GM19239 (cell line): ENCODE results near the gene CCDC106.

ENCODE experiments used
- DNase-seq: peaks from one replicate; pipeline ENCODE4 v3.0.0; 2011; ENCODE audit warnings: low spot score; ENCODE audit not compliant: insufficient read length
- FAIRE-seq: peaks from 2 replicates; lab custom pipeline; 2011; peaks lifted over from hg19 to GRCh38; lab: Jason Lieb, UNC

The CCDC106 gene

DNA sequence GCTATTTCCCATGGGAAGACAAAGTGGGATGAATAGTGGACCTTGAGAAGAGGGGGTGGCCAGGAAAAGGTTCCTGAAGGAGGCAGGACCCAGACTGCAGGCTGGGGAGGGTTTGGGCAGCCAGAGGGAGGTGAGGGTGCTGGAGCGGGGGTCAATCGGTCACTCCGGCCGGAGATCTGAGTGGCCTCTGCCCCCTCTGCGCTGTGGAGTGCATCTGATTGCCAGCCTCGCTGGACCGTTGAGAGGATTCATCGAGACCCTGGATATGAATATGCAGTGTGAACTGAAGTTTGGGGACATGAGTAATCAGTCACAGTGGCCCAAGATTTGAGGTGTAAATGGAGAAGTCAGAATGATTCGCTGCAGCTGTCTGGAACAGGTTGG, 12.7 kb upstream of the CCDC106 start:
- no peak for FAIRE-seq
- no peak for DNase-seq

GRCh38 chr19:55635856-55636440, 12.1 kb upstream of the CCDC106 start:
- no peak for DNase-seq
- no peak for FAIRE-seq

- FAIRE-seq = no peak
- DNase-seq = no peak
These were observed 11.3 kb upstream of the CCDC106 start for GRCh38 chr19:55636723-55637122.

GRCh38 chr19:55637534-55637933, 10.5 kb upstream of the CCDC106 start:
- DNase-seq (no peak), FAIRE-seq (no peak)

DNA sequence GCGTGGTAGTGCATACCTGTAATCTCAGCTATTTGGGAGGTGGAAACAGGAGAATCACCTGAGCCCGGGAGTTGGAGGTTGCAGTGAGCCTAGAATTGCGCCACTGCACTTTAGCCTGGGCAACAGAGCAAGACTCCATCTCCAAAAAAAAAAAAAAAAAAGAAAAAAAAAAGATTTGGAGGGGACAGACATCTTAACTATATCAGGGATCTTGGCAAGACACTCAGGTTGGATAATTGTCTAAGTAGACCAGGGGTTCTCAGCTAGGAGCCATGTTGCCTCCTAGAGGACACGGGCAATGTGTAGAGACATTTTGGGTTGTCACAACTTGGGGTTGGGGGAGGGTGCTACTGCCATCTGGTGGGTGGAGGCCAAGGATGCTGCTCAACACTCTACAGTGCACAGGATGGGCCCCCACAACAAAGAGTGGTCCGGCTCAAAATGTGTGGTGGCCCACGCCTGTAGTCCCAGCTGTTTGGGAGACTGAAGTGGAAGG, 9.1 kb upstream of the CCDC106 start:
- DNase-seq = no peak
- peak; percentile 74 for FAIRE-seq

DNA sequence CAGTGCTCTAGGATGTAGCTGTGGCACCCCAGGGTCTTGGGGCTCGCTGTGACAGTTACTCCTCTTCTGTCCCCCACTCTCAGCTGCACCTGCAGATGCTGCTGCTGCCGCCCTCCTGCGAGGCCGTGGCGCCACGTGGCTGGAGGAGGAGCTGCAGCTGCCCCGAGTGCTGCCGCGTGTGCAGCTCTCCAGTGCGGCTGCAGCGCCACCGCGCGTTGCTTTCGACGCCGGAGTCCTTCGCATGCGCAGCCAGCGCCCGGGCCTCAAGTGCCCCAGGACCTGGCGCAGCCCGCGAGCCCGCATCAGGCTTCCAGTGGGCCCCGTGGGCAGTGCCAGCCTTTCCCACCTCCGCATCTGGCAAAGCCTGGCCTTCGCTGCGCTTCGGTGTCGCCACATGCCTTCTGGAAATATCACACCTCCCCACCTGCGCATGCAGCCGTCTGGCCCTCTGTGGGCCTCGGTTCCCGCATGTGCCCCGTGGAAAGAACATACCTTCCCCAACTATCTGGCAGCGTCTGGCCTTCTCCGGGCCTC, 7.9 kb upstream of the CCDC106 start:
- DNase-seq (no peak), FAIRE-seq (peak; percentile 28)

- FAIRE-seq = peak; percentile 77
- no peak for DNase-seq
These were observed 7.2 kb upstream of the CCDC106 start, which contains the start of gene ZNF580 for GRCh38 chr19:55640577-55641425. TSS of gene ZNF580 (plus strand) at chr19:55641002. CDS start at chr19:55642509, 1,507 bp downstream.

DNA sequence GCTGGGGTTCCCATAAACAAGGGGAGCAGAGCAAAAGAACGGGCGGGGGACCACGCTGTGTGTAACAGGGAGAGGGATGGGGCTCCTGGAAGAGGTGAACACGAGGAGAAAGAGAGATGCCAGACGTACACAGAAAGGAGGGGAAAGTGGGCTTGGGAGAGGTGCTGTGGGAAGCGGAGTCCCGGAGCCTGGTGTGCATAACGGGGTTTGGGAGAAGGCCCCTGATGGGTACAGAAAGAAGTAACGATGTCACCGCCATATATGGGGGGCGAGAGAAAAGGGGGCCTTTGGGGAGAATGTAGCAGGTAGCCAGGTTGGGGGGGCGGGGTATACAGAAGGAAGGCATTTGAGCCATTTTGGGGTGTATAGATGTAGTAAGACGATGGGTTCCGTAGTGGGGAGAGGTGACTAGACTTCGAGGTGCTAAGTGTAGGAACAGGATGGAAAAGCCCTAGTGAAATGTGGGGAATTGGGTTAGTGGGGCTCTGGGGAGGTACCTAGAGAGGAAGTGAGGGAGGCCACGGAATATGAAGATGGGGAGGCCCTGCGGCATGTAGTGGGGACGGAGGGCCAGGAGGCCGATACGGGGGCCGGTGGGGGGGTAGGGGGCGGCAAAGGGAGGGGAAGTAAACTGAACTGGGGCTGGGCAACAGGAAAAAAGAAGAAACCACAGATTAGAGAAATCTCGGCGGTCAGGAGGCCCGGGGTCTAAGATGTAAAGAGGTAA, 6.4 kb upstream of the CCDC106 start:
- no peak for DNase-seq
- peak; percentile 39 for FAIRE-seq

DNA sequence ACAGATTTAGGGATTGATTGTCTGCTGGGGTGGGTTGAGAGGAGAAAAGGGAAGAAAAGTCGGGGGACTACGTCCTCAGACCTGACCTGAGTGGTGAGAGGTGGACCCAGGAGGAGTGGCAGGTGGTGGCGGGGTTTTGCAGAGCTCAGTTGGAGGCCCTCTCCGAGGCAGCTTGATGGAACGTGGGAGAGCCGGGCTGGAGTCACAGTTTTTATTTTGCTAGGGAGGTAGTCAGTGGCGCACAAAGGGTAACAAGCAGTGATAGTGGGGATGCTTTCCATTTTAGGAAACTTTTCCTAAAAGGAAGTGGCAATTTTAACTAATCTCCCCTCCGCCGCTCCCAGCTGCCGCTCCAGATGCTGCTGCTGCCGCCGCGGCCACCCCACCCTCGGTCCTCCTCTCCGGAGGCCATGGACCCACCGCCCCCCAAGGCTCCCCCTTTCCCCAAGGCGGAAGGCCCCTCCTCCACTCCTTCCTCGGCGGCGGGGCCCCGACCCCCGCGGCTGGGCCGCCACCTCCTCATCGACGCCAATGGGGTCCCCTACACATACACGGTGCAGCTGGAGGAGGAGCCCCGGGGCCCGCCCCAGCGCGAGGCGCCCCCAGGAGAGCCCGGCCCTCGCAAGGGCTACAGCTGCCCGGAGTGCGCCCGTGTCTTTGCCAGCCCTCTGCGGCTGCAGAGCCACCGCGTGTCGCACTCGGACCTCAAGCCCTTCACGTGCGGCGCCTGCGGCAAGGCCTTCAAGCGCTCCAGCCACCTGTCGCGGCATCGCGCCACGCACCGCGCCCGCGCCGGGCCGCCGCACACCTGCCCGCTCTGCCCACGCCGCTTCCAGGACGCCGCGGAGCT, 5.6 kb upstream of the CCDC106 start:
- FAIRE-seq (no peak), DNase-seq (no peak)

GRCh38 chr19:55643003-55643886, 4.8 kb upstream of the CCDC106 start, which contains the start of gene ZNF581:
TSS of gene ZNF581 (plus strand) at chr19:55643649. CDS start at chr19:55644572, 923 bp downstream.
- DNase-seq = peak; percentile 80
- peak; percentile 91 for FAIRE-seq

DNA sequence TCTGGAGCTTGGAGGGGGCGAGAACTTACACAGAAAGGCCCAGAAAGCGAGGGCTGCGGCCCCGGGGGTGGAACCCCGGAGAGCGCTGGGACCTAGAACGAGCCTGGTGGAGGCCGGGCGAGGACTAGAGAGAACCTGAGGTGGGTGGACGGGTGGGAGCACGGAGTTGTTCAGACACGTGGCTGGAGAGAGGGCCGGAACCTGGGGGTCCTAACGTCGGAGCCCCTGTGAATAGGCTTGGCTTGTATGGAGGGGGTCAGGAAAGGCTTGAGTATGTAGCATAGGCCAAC, 4.2 kb upstream of the CCDC106 start:
- FAIRE-seq (no peak), DNase-seq (no peak)

- FAIRE-seq (no peak), DNase-seq (no peak)
These were observed 3.7 kb upstream of the CCDC106 start for GRCh38 chr19:55644191-55644833.

GRCh38 chr19:55644842-55645511, 3.0 kb upstream of the CCDC106 start:
- DNase-seq = no peak

DNA sequence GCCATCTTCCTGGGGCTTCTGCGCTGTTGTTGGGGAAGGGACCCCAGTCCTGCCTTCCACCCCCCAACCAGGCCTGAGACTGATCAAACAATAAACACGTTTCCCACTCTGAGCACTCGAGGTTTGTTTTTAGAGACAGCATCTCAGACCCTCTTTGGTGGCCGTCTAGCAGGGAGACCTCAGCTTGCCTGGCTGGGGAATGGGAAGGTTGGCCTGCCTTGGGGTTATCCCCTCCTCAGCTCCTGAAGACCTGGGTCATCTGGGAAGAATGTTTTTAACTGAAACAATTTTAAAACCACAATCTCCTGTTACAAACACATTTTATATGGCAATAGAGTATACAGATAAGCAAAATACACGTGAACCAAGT, 2.5 kb upstream of the CCDC106 start:
- FAIRE-seq = no peak
- DNase-seq = no peak

More at GRCh38 chr19:55644842-55645511, 3.0 kb upstream of the CCDC106 start:
- FAIRE-seq = no peak

DNA sequence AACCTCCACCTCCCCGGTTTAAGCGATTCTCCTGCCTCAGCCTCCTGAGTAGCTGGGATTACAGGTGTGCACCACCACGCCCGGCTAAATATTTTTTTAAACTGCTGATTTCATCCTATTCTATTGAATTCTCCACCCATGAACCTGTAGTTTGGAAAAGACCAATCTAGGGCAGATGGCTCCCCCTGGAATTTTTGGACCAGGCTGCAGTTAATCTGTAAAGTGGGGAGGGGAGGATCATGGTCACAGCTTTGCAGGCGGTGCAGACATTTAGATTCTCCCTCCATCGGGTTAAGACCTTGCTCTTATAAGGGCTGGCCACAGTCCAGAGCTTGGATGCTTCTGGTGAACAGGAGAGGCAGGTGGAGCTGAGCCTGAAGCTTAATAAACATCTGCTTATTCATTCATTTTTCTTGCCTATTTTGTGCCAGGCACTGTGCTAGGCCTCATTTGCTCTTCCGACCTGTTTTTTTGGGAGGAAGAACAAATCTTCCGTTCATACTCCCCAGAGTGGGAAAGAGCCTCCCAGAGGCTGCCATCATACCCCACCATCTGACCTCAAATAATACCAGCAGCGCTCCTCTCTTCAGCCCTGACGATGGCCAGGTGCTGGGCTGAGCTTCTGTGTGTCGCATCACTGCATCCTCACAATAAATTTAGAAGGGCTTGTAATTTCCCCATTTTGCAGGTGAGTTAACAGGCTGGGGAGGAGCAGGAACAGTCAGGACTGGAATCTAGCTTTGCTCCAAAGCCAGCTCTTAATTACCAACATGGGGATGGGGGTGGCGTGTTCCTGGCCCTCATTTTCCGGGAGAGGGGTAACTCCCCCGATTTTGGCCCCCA, 902 bp upstream of the CCDC106 start:
- peak; percentile 84 for FAIRE-seq
- DNase-seq = no peak

DNA sequence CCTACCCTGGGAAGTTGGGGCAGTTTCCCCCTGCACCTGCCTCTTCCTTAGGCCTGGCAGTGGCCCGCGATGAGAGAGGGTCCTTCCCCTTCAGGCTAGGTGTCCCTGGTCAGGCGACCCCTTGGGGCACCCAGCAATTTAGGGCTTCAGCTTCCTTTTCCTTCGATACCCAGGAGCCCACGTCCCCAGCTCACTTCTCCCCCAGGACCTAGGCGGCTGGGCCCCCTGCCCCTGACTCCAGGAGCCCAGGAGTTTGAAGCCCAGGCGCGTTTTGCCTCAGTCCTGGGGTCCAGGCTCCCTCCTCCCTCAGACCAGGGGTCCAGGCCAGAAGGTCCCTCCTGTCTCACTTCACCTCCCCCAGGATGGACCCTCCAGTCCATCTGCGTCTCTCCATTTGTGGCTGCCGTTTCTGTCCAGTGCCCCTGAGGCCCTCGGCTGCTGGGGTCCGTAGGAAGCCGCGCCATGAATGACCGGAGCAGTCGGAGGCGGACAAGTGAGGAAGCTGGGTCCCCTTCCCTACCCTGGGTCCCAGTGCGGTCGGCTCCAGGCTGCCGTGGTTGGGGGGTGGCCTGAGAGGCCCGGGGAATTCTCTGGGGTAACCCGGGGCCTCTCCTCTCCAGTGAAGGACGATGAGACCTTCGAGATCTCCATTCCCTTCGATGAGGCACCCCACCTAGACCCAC, 714 bp downstream of the CCDC106 start:
- no peak for FAIRE-seq
- no peak for DNase-seq
